ENCODE results near the gene QPCT. TPM values are rescaled to one million over a fixed set of nuclear protein-coding genes. Genes with fewer than 3 reads are reported as not detected.

The QPCT gene
- total and polyA plus RNA-seq, 2 of the 4 experiments (the other 2 are of a cell fraction) = 1.9 to 2.2 TPM

- in situ Hi-C loops (cut with MboI; ENCODE audit: low sequenced_read_pairs) (loop anchor here (10.0 kb wide), 1 partner anchor 875 kb away; no protein-coding TSS in a partner anchor), dilution Hi-C loops (cut with HindIII; ENCODE audit: low sequenced_read_pairs, unreplicated experiment) (no loop called here), intact Hi-C loops (cut with micrococcal nuclease) (loop anchor here (5.0 kb wide), 1 partner anchor 223 kb away; no protein-coding TSS in a partner anchor)
- H3K79me1 ChIP-seq (ENCODE audit: low read depth in 1 of 2, low read length in 2 of 2) = peaks cover 0 to 2% of the 10 kb centered on the region in 2 experiments; a peak in 1 of 4 replicates
- peak overlapping the region; percentile 26 for H3K27ac ChIP-seq (ENCODE audit: insufficient read depth, low read length)
- H3K23ac ChIP-seq (ENCODE audit: low read depth, low read length) = peak overlapping the region; percentile 96
- H3K27me3 ChIP-seq (ENCODE audit: control insufficient read depth, insufficient read depth, low read length) = no peaks in the 10 kb centered on the region
- ChIA-PET CTCF (interaction anchor here (0.6 to 1.1 kb wide), 4 partner anchors 13 to 490 kb away, joined by 3 to 12 read pairs (median 4); no protein-coding TSS in a partner anchor), POLR2A (ENCODE audit: unreplicated experiment) (interaction anchor here (0.7 kb wide), 1 partner anchor 157 kb away, joined by 3 read pairs; no protein-coding TSS in a partner anchor)
- H3K9me1 ChIP-seq (ENCODE audit: insufficient read depth, low read length) = peaks cover 14% of the 10 kb centered on the region
- peak overlapping the region; percentile 51; the same call in 1 of the 2 replicates for H4K5ac ChIP-seq (ENCODE audit: low read depth, low read length)
- no peak for TF ChIP-seq CHD1 (IDR thresholded peaks at IDR 0.05; ENCODE audit: low read depth, low read length)
- TF ChIP-seq MAZ (IDR thresholded peaks at IDR 0.05; ENCODE audit: borderline replicate concordance, low read depth, low read length) = no peak
- TF ChIP-seq NFE2L2 (IDR thresholded peaks at IDR 0.05; ENCODE audit: low read depth, low read length) = no peak
- no peak for TF ChIP-seq USF2 (IDR thresholded peaks at IDR 0.05; ENCODE audit: low read depth, low read length)
- TF ChIP-seq FOS (IDR thresholded peaks at IDR 0.05; ENCODE audit: low read depth, low read length) = peak; percentile 74
- 0 out of 2 replicates have a peak, but pooled peaks have one; percentile 25 for TF ChIP-seq POLR2A (IDR thresholded peaks at IDR 0.05; ENCODE audit: low read depth, low read length)
- peak; percentile 35; the same call in 1 of the 2 replicates for TF ChIP-seq MAFK (IDR thresholded peaks at IDR 0.05; ENCODE audit: low read depth, low read length)
- no peak for TF ChIP-seq RCOR1 (IDR thresholded peaks at IDR 0.05; ENCODE audit: insufficient replicate concordance, low read length)
- no peak for TF ChIP-seq RAD21 (IDR thresholded peaks at IDR 0.05; ENCODE audit: low read length)
- 0 out of 2 replicates have a peak, but pooled peaks have one; percentile 17 for TF ChIP-seq BHLHE40 (IDR thresholded peaks at IDR 0.05; ENCODE audit: low read depth, low read length)
- TF ChIP-seq MXI1 (IDR thresholded peaks at IDR 0.05; ENCODE audit: borderline replicate concordance, low read depth, low read length) = 0 out of 2 replicates have a peak, but pooled peaks have one; percentile 18
- TF ChIP-seq CEBPB (IDR thresholded peaks at IDR 0.05; ENCODE audit: low read depth, low read length) = no peak
- no peaks in the 10 kb centered on the region for H3K36me3 ChIP-seq (ENCODE audit: control insufficient read depth, insufficient read depth, low read length)
- no peaks in the 10 kb centered on the region for H3K9me3 ChIP-seq (ENCODE audit: control insufficient read depth, insufficient read depth, low read length)
- H4K91ac ChIP-seq (ENCODE audit: insufficient read depth, low read depth, low read length) = peak overlapping the region; percentile 62
- BruUV-seq (replicated peaks) = no TSS peak
- peak overlapping the region; percentile 75 to 76 for H4K8ac ChIP-seq (ENCODE audit: low read depth in 2 of 2, low read length in 2 of 2)
- H2AK9ac ChIP-seq (replicated peaks; ENCODE audit: low read depth, low read length, poor library complexity) = peak overlapping the region; percentile 84
- peak overlapping the region; percentile 88 for H3K4ac ChIP-seq (ENCODE audit: low read depth, low read length)
- H2AK5ac ChIP-seq (ENCODE audit: low read depth, low read length) = peak overlapping the region; percentile 28
- H2BK5ac ChIP-seq (ENCODE audit: low read depth, low read length, poor library complexity, severe bottlenecking) = peak overlapping the region; percentile 86
- DNase-seq (peak; percentile 96), ATAC-seq (ENCODE audit: low read depth) (peak; percentile 60)
- peak overlapping the region; percentile 98 for H2BK15ac ChIP-seq (ENCODE audit: low read depth, low read length)
- no peaks in the 10 kb centered on the region for H4K20me1 ChIP-seq (ENCODE audit: insufficient read depth, low read length)
- H2BK120ac ChIP-seq (ENCODE audit: low read depth, low read length) = peak overlapping the region; percentile 84
- H2BK20ac ChIP-seq (ENCODE audit: low read depth, low read length) = peak overlapping the region; percentile 83
- no peak overlapping the region; the same call in 1 of the 2 replicates for H3K56ac ChIP-seq (ENCODE audit: extremely low read depth, insufficient read depth, low read length)
- peak overlapping the region; percentile 69; the same call in 1 of the 2 replicates for H3K4me2 ChIP-seq (ENCODE audit: low read depth, low read length)
- no peak overlapping the region for H3K9ac ChIP-seq (ENCODE audit: low read depth, low read length)
- peak overlapping the region; percentile 86 for H2AFZ ChIP-seq (replicated peaks; ENCODE audit: low read length, poor library complexity)
- H3K18ac ChIP-seq (ENCODE audit: low read depth, low read length) = peak overlapping the region; percentile 92
- H3K14ac ChIP-seq (replicated peaks; ENCODE audit: low read depth, low read length) = peak overlapping the region; percentile 93
- no peak overlapping the region for H3K4me3 ChIP-seq (ENCODE audit: insufficient read depth, low read depth, low read length)
- peaks cover 27% of the 10 kb centered on the region for H3K4me1 ChIP-seq (ENCODE audit: control insufficient read depth, insufficient read depth, low read length)
- 83% methylated on average over 1 of the region's 5 CpGs; no CpG with 5 or more reads in 1 of the 2 experiments for WGBS, 2 experiments (ENCODE audit: extremely low coverage in 2 of 2, insufficient read length in 1 of 2)
Observed at GRCh38 chr2:37389989-37390765, 45.7 kb downstream of the QPCT start.

All from IMR-90 (cell line).